Esophagus squamous epithelium (tissue), 4 donors: ENCODE measurements around the gene CHAF1A.

ENCODE experiments used
- POLR2A ChIP-seq, 4 donors: fragments of 450-650 bp; IDR thresholded peaks; one replicate each; pipeline ENCODE4 v1.6.1; 2017; ENCODE audit warnings: antibody characterized with exemption in 4 of 4, mild to moderate bottlenecking in 4 of 4, moderate library complexity in 3 of 4
- TF ChIP-seq, protein P1 (sequence below), 6 experiments: fragments of 450-650 bp in 4 of 6; fragments of 200-600 bp in 2 of 6; sonication (generic) in 2 of 6; IDR thresholded peaks; one replicate each; pipeline ENCODE4 v1.5.1; 2016 to 2019; ENCODE audit warnings: antibody characterized with exemption in 6 of 6, mild to moderate bottlenecking in 4 of 6, moderate library complexity in 4 of 6

DNA sequence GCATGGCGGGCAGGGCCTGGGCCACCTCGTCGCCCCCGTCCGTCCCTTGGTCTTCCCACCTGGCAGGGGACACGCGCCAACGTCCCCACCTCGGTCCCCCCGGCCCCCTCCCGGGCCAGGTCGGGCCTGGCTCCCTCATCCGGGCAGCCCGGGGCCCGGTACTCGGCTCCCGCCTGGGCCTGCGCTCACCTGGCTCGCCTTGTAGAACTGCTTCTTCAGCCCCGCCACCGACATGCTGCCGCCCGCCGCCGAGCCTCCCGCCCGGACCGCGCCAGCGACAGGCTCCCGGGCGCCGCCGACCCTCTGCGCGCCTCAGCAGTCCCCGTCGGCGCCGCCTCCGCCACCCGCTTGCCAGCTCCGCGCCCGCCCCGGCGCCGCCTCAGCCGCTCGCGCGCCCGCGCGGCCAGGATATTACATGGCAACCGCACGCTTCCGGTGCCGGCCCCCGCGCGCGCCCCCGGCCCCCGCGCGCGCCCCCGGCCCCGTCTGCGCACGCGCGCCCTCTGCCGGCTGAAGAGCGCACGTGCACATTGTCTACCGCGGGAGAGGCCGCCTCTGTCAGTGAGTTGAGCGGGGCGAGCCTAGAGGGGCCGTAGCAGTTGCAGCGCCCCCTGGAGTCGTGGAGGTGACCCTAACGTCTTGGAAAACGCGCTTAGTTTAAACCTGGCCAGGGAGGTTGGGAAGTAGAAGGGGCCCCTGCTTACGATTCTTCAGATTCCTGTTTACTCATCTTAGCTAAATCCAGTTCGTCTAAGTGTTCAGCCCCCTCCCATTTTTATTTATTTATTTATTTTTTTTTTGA, 2.1 kb upstream of the CHAF1A start, which contains the start of gene SH3GL1:
- TF ChIP-seq POLR2A (IDR thresholded peaks at IDR 0.05): peak in 2 of 4 donors; percentile 77 to 81
- TF ChIP-seq, protein P1, sequence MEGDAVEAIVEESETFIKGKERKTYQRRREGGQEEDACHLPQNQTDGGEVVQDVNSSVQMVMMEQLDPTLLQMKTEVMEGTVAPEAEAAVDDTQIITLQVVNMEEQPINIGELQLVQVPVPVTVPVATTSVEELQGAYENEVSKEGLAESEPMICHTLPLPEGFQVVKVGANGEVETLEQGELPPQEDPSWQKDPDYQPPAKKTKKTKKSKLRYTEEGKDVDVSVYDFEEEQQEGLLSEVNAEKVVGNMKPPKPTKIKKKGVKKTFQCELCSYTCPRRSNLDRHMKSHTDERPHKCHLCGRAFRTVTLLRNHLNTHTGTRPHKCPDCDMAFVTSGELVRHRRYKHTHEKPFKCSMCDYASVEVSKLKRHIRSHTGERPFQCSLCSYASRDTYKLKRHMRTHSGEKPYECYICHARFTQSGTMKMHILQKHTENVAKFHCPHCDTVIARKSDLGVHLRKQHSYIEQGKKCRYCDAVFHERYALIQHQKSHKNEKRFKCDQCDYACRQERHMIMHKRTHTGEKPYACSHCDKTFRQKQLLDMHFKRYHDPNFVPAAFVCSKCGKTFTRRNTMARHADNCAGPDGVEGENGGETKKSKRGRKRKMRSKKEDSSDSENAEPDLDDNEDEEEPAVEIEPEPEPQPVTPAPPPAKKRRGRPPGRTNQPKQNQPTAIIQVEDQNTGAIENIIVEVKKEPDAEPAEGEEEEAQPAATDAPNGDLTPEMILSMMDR (IDR thresholded peaks at IDR 0.05): peak; percentile 77 to 100 (median 99)
